Measurements from ENCODE around the gene BARX2. TPM values are rescaled to one million over a fixed set of nuclear protein-coding genes. Genes with fewer than 3 reads are reported as not detected.

The BARX2 gene
- polyA plus RNA-seq, 1 of the 3 experiments (the other 2 are of a cell fraction), result not detected

DNA sequence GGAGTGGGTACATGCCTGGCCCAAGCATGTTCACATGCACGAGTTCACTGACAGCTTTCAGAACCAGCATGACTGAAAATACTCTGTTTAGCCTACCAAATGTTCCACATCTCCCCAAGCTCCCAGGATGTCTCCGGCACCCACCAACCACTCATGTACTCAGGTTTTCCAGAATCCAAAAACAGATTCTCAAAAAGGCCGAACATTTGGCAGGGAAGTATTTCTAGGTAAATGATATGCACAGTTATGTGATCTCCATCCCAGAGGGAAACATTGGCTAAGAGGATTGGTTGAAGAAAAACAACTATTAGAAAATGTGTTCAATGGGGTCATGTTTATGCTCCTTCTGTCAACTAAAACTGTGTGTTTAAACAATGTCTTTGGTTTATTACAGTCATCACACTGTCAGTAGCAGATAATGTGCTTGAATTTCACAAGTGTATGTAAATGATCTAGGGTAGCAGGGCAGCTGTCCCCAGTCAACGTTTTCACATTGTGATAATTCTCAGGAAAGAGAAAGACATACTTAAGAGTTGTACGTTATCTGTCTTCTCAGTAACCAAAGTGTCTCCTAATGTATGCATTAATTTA, 52.3 kb downstream of the BARX2 start:
- no peaks in the 10 kb centered on the region for H3F3A ChIP-seq (replicated peaks; ENCODE audit: insufficient read depth)
- no peak for DNase-seq
- H3K4me2 ChIP-seq, result no peak overlapping the region
- H3K4me1 ChIP-seq (ENCODE audit: control insufficient read depth in 1 of 2, insufficient read depth in 2 of 2, low read depth in 1 of 2, low read length in 1 of 2), result no peaks in the 10 kb centered on the region; a peak in 1 of 4 replicates
- H3K27ac ChIP-seq (ENCODE audit: low read depth in 2 of 2, low read length in 1 of 2), result no peak overlapping the region
- H3K4me3 ChIP-seq (ENCODE audit: low read depth in 2 of 2, low read length in 1 of 2), result no peak overlapping the region
- H3K9ac ChIP-seq, result no peak overlapping the region
- ChIA-PET CTCF (interaction anchor here (0.6 kb wide), 1 partner anchor 28 kb away, joined by 3 read pairs; no protein-coding TSS in a partner anchor), POLR2A (no interaction called here)
- no peak overlapping the region for H2AFZ ChIP-seq (ENCODE audit: low read depth)
- WGBS (ENCODE audit: low lambda C conversion rate), result 15% methylated on average over 5 of the region's 5 CpGs
- no peaks in the 10 kb centered on the region; the same call in 1 of the 2 replicates for H3K27me3 ChIP-seq (ENCODE audit: insufficient read depth)
- H3K36me3 ChIP-seq (replicated peaks in 1 of 2; ENCODE audit: control insufficient read depth in 1 of 2, insufficient read depth in 2 of 2, low read length in 1 of 2), result no peaks in the 10 kb centered on the region
- TF ChIP-seq TAF1 (IDR thresholded peaks at IDR 0.05; ENCODE audit: borderline replicate concordance, low read depth, low read length) (no peak), MAX (IDR thresholded peaks at IDR 0.05; ENCODE audit: low read depth) (no peak), FOSL2 (IDR thresholded peaks at IDR 0.05; ENCODE audit: borderline replicate concordance, low read depth) (no peak), RFX5 (IDR thresholded peaks at IDR 0.05; ENCODE audit: low read length) (no peak)
- TF ChIP-seq, protein P1, sequence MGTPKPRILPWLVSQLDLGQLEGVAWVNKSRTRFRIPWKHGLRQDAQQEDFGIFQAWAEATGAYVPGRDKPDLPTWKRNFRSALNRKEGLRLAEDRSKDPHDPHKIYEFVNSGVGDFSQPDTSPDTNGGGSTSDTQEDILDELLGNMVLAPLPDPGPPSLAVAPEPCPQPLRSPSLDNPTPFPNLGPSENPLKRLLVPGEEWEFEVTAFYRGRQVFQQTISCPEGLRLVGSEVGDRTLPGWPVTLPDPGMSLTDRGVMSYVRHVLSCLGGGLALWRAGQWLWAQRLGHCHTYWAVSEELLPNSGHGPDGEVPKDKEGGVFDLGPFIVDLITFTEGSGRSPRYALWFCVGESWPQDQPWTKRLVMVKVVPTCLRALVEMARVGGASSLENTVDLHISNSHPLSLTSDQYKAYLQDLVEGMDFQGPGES (IDR thresholded peaks at IDR 0.05; ENCODE audit: low read depth, low read length), result no peak
- H3K9me3 ChIP-seq, result no peaks in the 10 kb centered on the region
- no peaks in the 10 kb centered on the region for H4K20me1 ChIP-seq (ENCODE audit: insufficient read depth)
- H3K79me2 ChIP-seq (ENCODE audit: insufficient read depth), result no peaks in the 10 kb centered on the region
- no peaks in the 10 kb centered on the region for H3K9me2 ChIP-seq

GRCh38 chr11:129428557-129428956, 52.9 kb downstream of the BARX2 start:
- POLR2A ChIA-PET, result no interaction called here
- Histone ChIP-seq H3K79me2 (ENCODE audit: insufficient read depth) (no peaks in the 10 kb centered on the region), H3K4me3 (ENCODE audit: low read depth in 2 of 2, low read length in 1 of 2) (no peak overlapping the region), H3K9ac (no peak overlapping the region), H3K4me2 (no peak overlapping the region), H3K4me1 (ENCODE audit: control insufficient read depth in 1 of 2, insufficient read depth in 2 of 2, low read depth in 1 of 2, low read length in 1 of 2) (no peaks in the 10 kb centered on the region; a peak in 1 of 4 replicates), H4K20me1 (ENCODE audit: insufficient read depth) (no peaks in the 10 kb centered on the region), H3K27me3 (ENCODE audit: insufficient read depth) (no peaks in the 10 kb centered on the region; the same call in 1 of the 2 replicates), H3K36me3 (replicated peaks in 1 of 2; ENCODE audit: control insufficient read depth in 1 of 2, insufficient read depth in 2 of 2, low read length in 1 of 2) (no peaks in the 10 kb centered on the region), H3K9me3 (no peaks in the 10 kb centered on the region), H3F3A (replicated peaks; ENCODE audit: insufficient read depth) (no peaks in the 10 kb centered on the region), H3K9me2 (no peaks in the 10 kb centered on the region), H2AFZ (ENCODE audit: low read depth) (no peak overlapping the region), H3K27ac (ENCODE audit: low read depth in 2 of 2, low read length in 1 of 2) (no peak overlapping the region)
- no peak for TF ChIP-seq SMC3 (IDR thresholded peaks at IDR 0.05; ENCODE audit: low read depth, low read length)
- TF ChIP-seq EZH2phosphoT487 (IDR thresholded peaks at IDR 0.05; ENCODE audit: borderline replicate concordance, low read depth), result no peak
- TF ChIP-seq REST (IDR thresholded peaks at IDR 0.05; ENCODE audit: low read depth, low read length), result no peak
- TF ChIP-seq RAD21 (IDR thresholded peaks at IDR 0.05; ENCODE audit: low read length), result no peak
- TF ChIP-seq RFX5 (IDR thresholded peaks at IDR 0.05; ENCODE audit: low read length), result no peak
- TF ChIP-seq SIN3A (IDR thresholded peaks at IDR 0.05; ENCODE audit: borderline replicate concordance, low read depth, low read length), result no peak
- TF ChIP-seq CTCF (IDR thresholded peaks at IDR 0.05), result no peak
- no peak for TF ChIP-seq FOXJ3 (CRISPR knock-in tag; IDR thresholded peaks at IDR 0.05)
- no peak for TF ChIP-seq NRF1 (IDR thresholded peaks at IDR 0.05; ENCODE audit: low read depth, low read length)
- TF ChIP-seq ELF1 (IDR thresholded peaks at IDR 0.05), result no peak
- no peak for TF ChIP-seq MAX (IDR thresholded peaks at IDR 0.05; ENCODE audit: low read depth)
- no peak for TF ChIP-seq RCOR1 (IDR thresholded peaks at IDR 0.05; ENCODE audit: low read length)
- TF ChIP-seq PBX3 (IDR thresholded peaks at IDR 0.05), result no peak
- CTCF ChIA-PET, result interaction anchor here (0.6 kb wide), 1 partner anchor 27 kb away, joined by 3 read pairs; no protein-coding TSS in a partner anchor
- WGBS (ENCODE audit: low lambda C conversion rate), result 47% methylated on average over 9 of the region's 9 CpGs
- DNase-seq, result no peak
